Tibial nerve (tissue), 3 donors: Measurements from ENCODE around the gene ENKD1.

Experiments
- POLR2A ChIP-seq, 2 donors: fragments of 450-650 bp; IDR thresholded peaks; one replicate each; pipeline ENCODE4 v1.6.1; 2017; ENCODE audit warnings: antibody characterized with exemption in 2 of 2, mild to moderate bottlenecking in 2 of 2, moderate library complexity in 2 of 2
- TF ChIP-seq, protein P1 (sequence below), 5 experiments: fragments of 200-600 bp in 3 of 5; fragments of 450-650 bp in 2 of 5; sonication (generic) in 3 of 5; IDR thresholded peaks; one replicate each; pipeline ENCODE4 v1.5.1; 2016 to 2019; ENCODE audit warnings: antibody characterized with exemption in 5 of 5, mild to moderate bottlenecking in 3 of 5, moderate library complexity in 2 of 5

DNA sequence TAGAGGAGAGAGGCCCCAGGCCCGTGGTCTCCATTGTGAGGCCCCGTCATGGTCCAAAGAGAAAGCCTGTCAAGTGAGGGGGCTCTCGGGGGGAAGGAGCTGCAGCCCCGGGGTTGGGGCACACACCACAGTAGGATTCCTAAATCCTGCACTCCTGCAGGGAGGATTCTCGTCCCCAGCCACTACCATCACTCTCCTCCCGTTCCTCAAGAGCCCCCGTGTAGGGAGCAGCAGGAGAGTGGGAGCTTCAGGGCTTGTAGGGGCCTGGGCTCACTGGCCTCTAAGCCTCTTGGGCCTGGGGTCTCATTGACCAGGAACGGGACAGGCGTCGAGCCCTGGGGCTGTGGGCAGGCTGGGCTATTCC is 885 bp upstream of the ENKD1 start:
- TF ChIP-seq, protein P1, sequence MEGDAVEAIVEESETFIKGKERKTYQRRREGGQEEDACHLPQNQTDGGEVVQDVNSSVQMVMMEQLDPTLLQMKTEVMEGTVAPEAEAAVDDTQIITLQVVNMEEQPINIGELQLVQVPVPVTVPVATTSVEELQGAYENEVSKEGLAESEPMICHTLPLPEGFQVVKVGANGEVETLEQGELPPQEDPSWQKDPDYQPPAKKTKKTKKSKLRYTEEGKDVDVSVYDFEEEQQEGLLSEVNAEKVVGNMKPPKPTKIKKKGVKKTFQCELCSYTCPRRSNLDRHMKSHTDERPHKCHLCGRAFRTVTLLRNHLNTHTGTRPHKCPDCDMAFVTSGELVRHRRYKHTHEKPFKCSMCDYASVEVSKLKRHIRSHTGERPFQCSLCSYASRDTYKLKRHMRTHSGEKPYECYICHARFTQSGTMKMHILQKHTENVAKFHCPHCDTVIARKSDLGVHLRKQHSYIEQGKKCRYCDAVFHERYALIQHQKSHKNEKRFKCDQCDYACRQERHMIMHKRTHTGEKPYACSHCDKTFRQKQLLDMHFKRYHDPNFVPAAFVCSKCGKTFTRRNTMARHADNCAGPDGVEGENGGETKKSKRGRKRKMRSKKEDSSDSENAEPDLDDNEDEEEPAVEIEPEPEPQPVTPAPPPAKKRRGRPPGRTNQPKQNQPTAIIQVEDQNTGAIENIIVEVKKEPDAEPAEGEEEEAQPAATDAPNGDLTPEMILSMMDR (IDR thresholded peaks at IDR 0.05), result no peak
- TF ChIP-seq POLR2A (IDR thresholded peaks at IDR 0.05), result no peak
